ENCODE results near the gene ATP6V0A1. TPM values are rescaled to one million over a fixed set of nuclear protein-coding genes. Genes with fewer than 3 reads are reported as not detected.

ATP6V0A1 gene
- total and polyA plus RNA-seq, 2 donors (not counting 3 experiments of a cell fraction or from before 2014, with no cell fraction given), result 37.3 to 49.2 TPM

DNA sequence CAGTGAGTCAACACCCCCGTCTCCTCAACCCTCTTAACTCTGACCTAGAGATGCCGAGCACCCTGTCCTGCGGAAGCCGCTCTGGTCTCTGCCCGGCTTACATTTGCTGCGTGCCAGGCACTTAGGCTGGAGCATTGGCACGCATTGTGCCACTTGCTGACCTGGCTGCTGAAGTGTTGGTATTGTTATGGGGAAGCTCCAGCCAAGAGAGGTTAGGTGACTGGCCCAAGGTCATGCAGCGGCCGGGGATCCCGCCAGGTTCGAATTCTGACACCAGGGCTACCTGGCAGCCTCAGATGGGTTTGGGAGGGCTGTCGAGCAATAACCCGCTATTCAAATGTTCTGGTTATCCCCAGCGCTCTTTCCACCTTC, 89.0 kb downstream of the ATP6V0A1 start:
- intact Hi-C loops (cut with micrococcal nuclease) (no loop called here), dilution Hi-C loops (cut with MboI; ENCODE audit: extremely low pct_ligation_motif_present, low sequenced_read_pairs) (no loop called here)
- FAIRE-seq (no peak), DNase-seq (ENCODE audit: low read depth, low spot score) (no peak)
- Histone ChIP-seq H3K27ac (ENCODE audit: insufficient read depth, low read depth, low read length) (no peak overlapping the region), H3K9ac (replicated peaks; ENCODE audit: extremely low read depth, insufficient read depth, low read length) (no peak overlapping the region), H2AFZ (ENCODE audit: low read depth, low read length) (no peak overlapping the region), H3K79me2 (ENCODE audit: control insufficient read depth, insufficient read depth, low read length) (no peaks in the 10 kb centered on the region), H3K4me3 (replicated peaks in 1 of 3; ENCODE audit: insufficient read depth in 1 of 3, low read depth in 1 of 3, low read length in 3 of 3) (no peak overlapping the region), H4K20me1 (replicated peaks; ENCODE audit: control insufficient read depth, extremely low read depth, insufficient read depth, low read length) (no peaks in the 10 kb centered on the region), H3K4me2 (ENCODE audit: insufficient read depth, low read length) (peak overlapping the region; percentile 42), H3K9me3 (replicated peaks; ENCODE audit: control insufficient read depth, insufficient read depth, low read length) (no peaks in the 10 kb centered on the region), H3K4me1 (ENCODE audit: control insufficient read depth, extremely low read depth, insufficient read depth, low read length) (no peaks in the 10 kb centered on the region), H3K27me3 (ENCODE audit: control insufficient read depth in 2 of 2, insufficient read depth in 2 of 2, low read length in 2 of 2) (no peaks in the 10 kb centered on the region), H3K36me3 (ENCODE audit: control insufficient read depth in 2 of 2, extremely low read depth in 1 of 2, insufficient read depth in 2 of 2, low read length in 2 of 2) (peaks cover 2 to 5% of the 10 kb centered on the region in 2 experiments), H3K9me1 (replicated peaks; ENCODE audit: control insufficient read depth, extremely low read depth, insufficient read depth, low read length) (no peaks in the 10 kb centered on the region)
- ChIA-PET CTCF (interaction anchor here (0.9 to 1.0 kb wide), 4 partner anchors 11 to 325 kb away, joined by 4 to 5 read pairs (median 4); partner anchors contain the start of gene NAGLU), POLR2A (no interaction called here)
- no TSS peak for BruUV-seq (replicated peaks)
- TF ChIP-seq EZH2 (IDR thresholded peaks at IDR 0.05; ENCODE audit: borderline replicate concordance, low read depth, low read length, severe bottlenecking), result no peak
- no peak for TF ChIP-seq FOS (IDR thresholded peaks at IDR 0.05; ENCODE audit: borderline replicate concordance, insufficient read depth, low read length)
- no peak for TF ChIP-seq MYC (IDR thresholded peaks at IDR 0.05; ENCODE audit: low read depth, low read length)
- no peak for TF ChIP-seq POLR2A (IDR thresholded peaks at IDR 0.05; ENCODE audit: low read depth, low read length)
- no peak for TF ChIP-seq GATA2 (IDR thresholded peaks at IDR 0.05; ENCODE audit: insufficient read depth, insufficient read length, low read depth, low read length)
- TF ChIP-seq POLR2AphosphoS5 (IDR thresholded peaks at IDR 0.05; ENCODE audit: insufficient read depth, low read depth, low read length), result no peak
- no peak for TF ChIP-seq JUN (IDR thresholded peaks at IDR 0.05; ENCODE audit: borderline replicate concordance, insufficient read depth, insufficient read length, low read depth)
- TF ChIP-seq, protein P1, sequence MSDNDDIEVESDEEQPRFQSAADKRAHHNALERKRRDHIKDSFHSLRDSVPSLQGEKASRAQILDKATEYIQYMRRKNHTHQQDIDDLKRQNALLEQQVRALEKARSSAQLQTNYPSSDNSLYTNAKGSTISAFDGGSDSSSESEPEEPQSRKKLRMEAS (IDR thresholded peaks at IDR 0.05; ENCODE audit: insufficient read depth, insufficient read length), result no peak
- TF ChIP-seq, protein P2, sequence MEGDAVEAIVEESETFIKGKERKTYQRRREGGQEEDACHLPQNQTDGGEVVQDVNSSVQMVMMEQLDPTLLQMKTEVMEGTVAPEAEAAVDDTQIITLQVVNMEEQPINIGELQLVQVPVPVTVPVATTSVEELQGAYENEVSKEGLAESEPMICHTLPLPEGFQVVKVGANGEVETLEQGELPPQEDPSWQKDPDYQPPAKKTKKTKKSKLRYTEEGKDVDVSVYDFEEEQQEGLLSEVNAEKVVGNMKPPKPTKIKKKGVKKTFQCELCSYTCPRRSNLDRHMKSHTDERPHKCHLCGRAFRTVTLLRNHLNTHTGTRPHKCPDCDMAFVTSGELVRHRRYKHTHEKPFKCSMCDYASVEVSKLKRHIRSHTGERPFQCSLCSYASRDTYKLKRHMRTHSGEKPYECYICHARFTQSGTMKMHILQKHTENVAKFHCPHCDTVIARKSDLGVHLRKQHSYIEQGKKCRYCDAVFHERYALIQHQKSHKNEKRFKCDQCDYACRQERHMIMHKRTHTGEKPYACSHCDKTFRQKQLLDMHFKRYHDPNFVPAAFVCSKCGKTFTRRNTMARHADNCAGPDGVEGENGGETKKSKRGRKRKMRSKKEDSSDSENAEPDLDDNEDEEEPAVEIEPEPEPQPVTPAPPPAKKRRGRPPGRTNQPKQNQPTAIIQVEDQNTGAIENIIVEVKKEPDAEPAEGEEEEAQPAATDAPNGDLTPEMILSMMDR (IDR thresholded peaks at IDR 0.05; ENCODE audit: extremely low read depth in 1 of 2, insufficient read depth in 1 of 2, low read depth in 1 of 2, low read length in 2 of 2), result no peak

All from endothelial cell of umbilical vein (primary cell).